Parathyroid adenoma (tissue), 2 donors: ENCODE results near the gene NPAS2.

ENCODE experiments used
- H2AFZ ChIP-seq: fragments of 300-600 bp; sonication (generic); one replicate; pipeline ENCODE4 v1.7.0; 2017; ENCODE audit warnings: antibody characterized with exemption, mild to moderate bottlenecking
- H3K27ac ChIP-seq: fragments of 300-600 bp; sonication (generic); one replicate; pipeline ENCODE4 v1.7.0; 2017
- H3K27me3 ChIP-seq: fragments of 300-600 bp; sonication (generic); one replicate; pipeline ENCODE4 v1.7.0; 2017; ENCODE audit warnings: low read length; ENCODE audit not compliant: control insufficient read depth, insufficient read depth
- H3K36me3 ChIP-seq: fragments of 300-600 bp; sonication (generic); one replicate; pipeline ENCODE4 v1.7.0; 2017; ENCODE audit warnings: low read length; ENCODE audit not compliant: control insufficient read depth, insufficient read depth
- H3K4me1 ChIP-seq: fragments of 300-600 bp; sonication (generic); one replicate; pipeline ENCODE4 v1.7.0; 2017; ENCODE audit warnings: control low read depth
- H3K4me2 ChIP-seq: fragments of 300-600 bp; sonication (generic); one replicate; pipeline ENCODE4 v1.7.0; 2017; ENCODE audit warnings: low read length
- H3K4me3 ChIP-seq: fragments of 300-600 bp; sonication (generic); one replicate; pipeline ENCODE4 v1.7.0; 2017; ENCODE audit warnings: low read depth, low read length
- H3K79me2 ChIP-seq: fragments of 300-600 bp; sonication (generic); one replicate; pipeline ENCODE4 v1.7.0; 2017; ENCODE audit warnings: control low read depth
- H3K9ac ChIP-seq: fragments of 300-600 bp; sonication (generic); one replicate; pipeline ENCODE4 v1.7.0; 2017; ENCODE audit warnings: mild to moderate bottlenecking
- H3K9me3 ChIP-seq: fragments of 300-600 bp; sonication (generic); one replicate; pipeline ENCODE4 v1.7.0; 2017; ENCODE audit warnings: low read length; ENCODE audit not compliant: control insufficient read depth
- CTCF ChIP-seq: fragments of 300-600 bp; sonication (generic); IDR thresholded peaks from one replicate; pipeline ENCODE4 v1.7.0; 2017; ENCODE audit warnings: antibody characterized with exemption, mild to moderate bottlenecking
- donor health status: primary hyperparathyroidism.

Gene NPAS2

GRCh38 chr2:100948942-100949811, 129.2 kb downstream of the NPAS2 start:
- Histone ChIP-seq H3K4me3 (no peak overlapping the region), H3K27me3 (no peaks in the 10 kb centered on the region), H2AFZ (no peak overlapping the region), H3K9me3 (no peaks in the 10 kb centered on the region), H3K79me2 (no peaks in the 10 kb centered on the region), H3K27ac (no peak overlapping the region), H3K9ac (no peak overlapping the region), H3K4me1 (no peaks in the 10 kb centered on the region), H3K4me2 (no peak overlapping the region), H3K36me3 (no peaks in the 10 kb centered on the region)
- TF ChIP-seq CTCF: no peak

- Histone ChIP-seq H3K4me1 (no peaks in the 10 kb centered on the region), H3K9ac (no peak overlapping the region), H2AFZ (no peak overlapping the region), H3K27me3 (no peaks in the 10 kb centered on the region), H3K9me3 (no peaks in the 10 kb centered on the region), H3K4me2 (no peak overlapping the region), H3K79me2 (no peaks in the 10 kb centered on the region), H3K27ac (no peak overlapping the region), H3K36me3 (no peaks in the 10 kb centered on the region), H3K4me3 (no peak overlapping the region)
- TF ChIP-seq CTCF: no peak
These were observed 132.6 kb downstream of the NPAS2 start for GRCh38 chr2:100952512-100952911.

GRCh38 chr2:100953406-100954043, 133.6 kb downstream of the NPAS2 start:
- H3K79me2 ChIP-seq: no peaks in the 10 kb centered on the region
- H3K36me3 ChIP-seq: no peaks in the 10 kb centered on the region
- no peaks in the 10 kb centered on the region for H3K27me3 ChIP-seq
- no peak for TF ChIP-seq CTCF
- H3K4me2 ChIP-seq: no peak overlapping the region
- H3K27ac ChIP-seq: no peak overlapping the region
- no peak overlapping the region for H3K4me3 ChIP-seq
- H2AFZ ChIP-seq: no peak overlapping the region
- H3K9ac ChIP-seq: no peak overlapping the region
- H3K4me1 ChIP-seq: no peaks in the 10 kb centered on the region
- H3K9me3 ChIP-seq: no peaks in the 10 kb centered on the region

- H2AFZ ChIP-seq: no peak overlapping the region
- no peak overlapping the region for H3K27ac ChIP-seq
- no peaks in the 10 kb centered on the region for H3K9me3 ChIP-seq
- no peak overlapping the region for H3K9ac ChIP-seq
- no peaks in the 10 kb centered on the region for H3K4me1 ChIP-seq
- no peaks in the 10 kb centered on the region for H3K36me3 ChIP-seq
- no peaks in the 10 kb centered on the region for H3K27me3 ChIP-seq
- no peaks in the 10 kb centered on the region for H3K79me2 ChIP-seq
- no peak overlapping the region for H3K4me2 ChIP-seq
- no peak overlapping the region for H3K4me3 ChIP-seq
- TF ChIP-seq CTCF: no peak
These were observed 134.1 kb downstream of the NPAS2 start for GRCh38 chr2:100954044-100954420.
